SKM-1 (cell line): ENCODE results near the gene CCDC57.

Experiments
- DNase-seq: peaks from one replicate; lab custom pipeline; 2025; ENCODE audit not compliant: unreplicated experiment; lab: John Stamatoyannopoulos, UW

The CCDC57 gene

GRCh38 chr17:82247182-82247823 is 34.7 kb upstream of the CCDC57 start:
- no peak for DNase-seq

GRCh38 chr17:82246365-82247181 is 33.9 kb upstream of the CCDC57 start:
- DNase-seq: no peak

- no peak for DNase-seq
Observed at GRCh38 chr17:82246040-82246364, 33.4 kb upstream of the CCDC57 start.

- DNase-seq: no peak
Observed at GRCh38 chr17:82245134-82246039, 32.7 kb upstream of the CCDC57 start.

- DNase-seq: no peak
Observed at GRCh38 chr17:82244413-82245133, 31.9 kb upstream of the CCDC57 start.

- DNase-seq: no peak
Observed at GRCh38 chr17:82243648-82244412, 31.2 kb upstream of the CCDC57 start.

GRCh38 chr17:82242977-82243647 is 30.5 kb upstream of the CCDC57 start:
- DNase-seq: no peak

GRCh38 chr17:82242698-82242976 is 30.0 kb upstream of the CCDC57 start:
- no peak for DNase-seq

GRCh38 chr17:82241926-82242697 is 29.5 kb upstream of the CCDC57 start:
- no peak for DNase-seq

GRCh38 chr17:82241183-82241925 is 28.7 kb upstream of the CCDC57 start:
- DNase-seq: peak; percentile 49

- no peak for DNase-seq
Observed at GRCh38 chr17:82240506-82241182, 28.0 kb upstream of the CCDC57 start.

- DNase-seq: no peak
Observed at GRCh38 chr17:82239926-82240505, 27.4 kb upstream of the CCDC57 start.

- DNase-seq: no peak
Observed at GRCh38 chr17:82239401-82239925, 26.8 kb upstream of the CCDC57 start.

- DNase-seq: no peak
Observed at GRCh38 chr17:82238472-82239201, 26.0 kb upstream of the CCDC57 start.

- no peak for DNase-seq
Observed at GRCh38 chr17:82237746-82238471, 25.3 kb upstream of the CCDC57 start.
